Stimulated activated CD8-positive, alpha-beta memory T cell treated with anti-CD3 and anti-CD28 coated beads, Interleukin-4, amount 100 ng/mL, for 1 hour (primary cell): ENCODE measurements around the gene IFITM10.
"Not testable (repeated sequence)": the region's sequence is repeated elsewhere in the genome, so short reads cannot be mapped to it uniquely, and the experiment has no call there.

Experiments used
- DNase-seq, 2 donors: peaks; one replicate each; pipeline ENCODE4 v3.0.0-alpha.2; 2020; ENCODE audit warnings: low read depth in 2 of 2, low spot score in 1 of 2

The IFITM10 gene

GRCh38 chr11:1692708-1693326, 57.6 kb downstream of the IFITM10 start:
- DNase-seq: no peak

GRCh38 chr11:1691878-1692707, 58.3 kb downstream of the IFITM10 start:
- no peak for DNase-seq

GRCh38 chr11:1691026-1691877, 59.1 kb downstream of the IFITM10 start:
- DNase-seq: no peak

GRCh38 chr11:1690167-1691025, 60.0 kb downstream of the IFITM10 start:
- DNase-seq: no peak

- not testable (repeated sequence) for DNase-seq
These were observed 60.9 kb downstream of the IFITM10 start for GRCh38 chr11:1689250-1690166.

- DNase-seq: not testable (repeated sequence)
These were observed 62.0 kb downstream of the IFITM10 start for GRCh38 chr11:1688336-1688947.

- not testable (repeated sequence) for DNase-seq
These were observed 64.2 kb downstream of the IFITM10 start for GRCh38 chr11:1686220-1686619.

- not testable (repeated sequence) for DNase-seq
These were observed 65.2 kb downstream of the IFITM10 start for GRCh38 chr11:1684886-1685874.

- DNase-seq: not testable (repeated sequence)
These were observed 66.4 kb downstream of the IFITM10 start for GRCh38 chr11:1683904-1684572.

- DNase-seq: not testable (repeated sequence)
These were observed 67.2 kb downstream of the IFITM10 start for GRCh38 chr11:1683216-1683615.
